Left colon (tissue), 2 donors: ENCODE data around the gene LRPAP1. TPM values are rescaled to one million over a fixed set of nuclear protein-coding genes. Genes with fewer than 3 reads are reported as not detected.
A peak's percentile ranks its signal among the peaks of the same experiment; 100 is the strongest.

ENCODE experiments used
- ATAC-seq: fragments of 200-7000 bp; cut with Tn5 transposase; one replicate; pipeline ENCODE4 v1.9.1; 2020; ENCODE audit warnings: mild to moderate bottlenecking, moderate library complexity
- DNase-seq, 2 donors: peaks; one replicate each; pipeline ENCODE4 v3.0.0-alpha.2; 2020
- intact Hi-C, 2 donors: fragments of 100-400 bp; cut with DNase I in 1 of 2; cut with micrococcal nuclease in 1 of 2; formaldehyde crosslinking; loops; one replicate each; pipeline versions ENCODE4 v1.11.2 to v1.14.0; 2022; cut with DNase I, micrococcal nuclease
- total RNA-seq, 2 donors: library from RNA; stranded (reverse); fragmentation: NEBNext Ultra II Directional; extraction: Animal tissue kit (Norgen Biotek cat#: 25700); gene quantifications; one replicate each; pipeline ENCODE4 v1.2.1, GENCODE V29; 2021
- donor health status: DM: no; HTN: no; CAD: no.
- donor health status: DM: yes; HTN: yes; CAD: no.

LRPAP1 gene
- total RNA-seq, 2 donors from 2014 or later, result 146 to 155 TPM

GRCh38 chr4:3471098-3471760 lies 61.0 kb downstream of the LRPAP1 start:
- no peak for DNase-seq
- intact Hi-C loops, result no loop called here
- no peak for ATAC-seq

- ATAC-seq (peak; percentile 72), DNase-seq (peak; percentile 39 to 43)
- intact Hi-C loops, result no loop called here
Measured at GRCh38 chr4:3470244-3471097, 61.8 kb downstream of the LRPAP1 start.

GRCh38 chr4:3469386-3470243 lies 62.6 kb downstream of the LRPAP1 start:
- intact Hi-C loops, result no loop called here
- no peak for DNase-seq
- peak; percentile 24 for ATAC-seq

- intact Hi-C loops, result no loop called here
- ATAC-seq (no peak), DNase-seq (no peak)
Measured at GRCh38 chr4:3468804-3469203, 63.4 kb downstream of the LRPAP1 start.

- no peak for ATAC-seq
- intact Hi-C loops, result no loop called here
- no peak for DNase-seq
Measured at GRCh38 chr4:3468154-3468553, 64.1 kb downstream of the LRPAP1 start.

GRCh38 chr4:3467601-3468031 lies 64.6 kb downstream of the LRPAP1 start:
- no peak for DNase-seq
- no peak for ATAC-seq
- intact Hi-C loops, result no loop called here

- DNase-seq, result peak in 1 of 2 donors; percentile 1
- intact Hi-C loops, result no loop called here
- ATAC-seq, result no peak
Measured at GRCh38 chr4:3466691-3467600, 65.3 kb downstream of the LRPAP1 start.

- peak in 1 of 2 donors; percentile 5 for DNase-seq
- intact Hi-C loops, result no loop called here
Measured at GRCh38 chr4:3465698-3466671, 66.2 kb downstream of the LRPAP1 start.

GRCh38 chr4:3464911-3465697 lies 67.1 kb downstream of the LRPAP1 start:
- DNase-seq (no peak), ATAC-seq (no peak)
- intact Hi-C loops, result no loop called here

More at GRCh38 chr4:3465698-3466671, 66.2 kb downstream of the LRPAP1 start:
- ATAC-seq, result no peak

- ATAC-seq, result no peak
- intact Hi-C loops, result no loop called here
Measured at GRCh38 chr4:3464349-3464905, 67.8 kb downstream of the LRPAP1 start.

GRCh38 chr4:3463556-3464348 lies 68.5 kb downstream of the LRPAP1 start:
- ATAC-seq, result peak; percentile 7
- no peak for DNase-seq
- intact Hi-C loops, result no loop called here

More at GRCh38 chr4:3464349-3464905, 67.8 kb downstream of the LRPAP1 start:
- no peak for DNase-seq

- DNase-seq (peak in 1 of 2 donors; percentile 46), ATAC-seq (peak; percentile 60)
- intact Hi-C loops, result no loop called here
Measured at GRCh38 chr4:3462790-3463415, 69.3 kb downstream of the LRPAP1 start, which contains the start of gene DOK7. Gene DOK7 (plus strand): TSS chr4:3463306. CDS start chr4:3463376, 70 bp downstream.

- intact Hi-C loops, result no loop called here
- ATAC-seq, result no peak
- no peak for DNase-seq
Measured at GRCh38 chr4:3462321-3462789, 69.9 kb downstream of the LRPAP1 start.

GRCh38 chr4:3461515-3462291 lies 70.5 kb downstream of the LRPAP1 start:
- intact Hi-C loops, result no loop called here
- DNase-seq, result peak; percentile 57 to 62
- peak; percentile 82 for ATAC-seq
